ENCODE data around the gene DNAJC11.
"Not testable (repeated sequence)": the region's sequence is repeated elsewhere in the genome, so short reads cannot be mapped to it uniquely, and the experiment has no call there.

DNAJC11 gene

DNA sequence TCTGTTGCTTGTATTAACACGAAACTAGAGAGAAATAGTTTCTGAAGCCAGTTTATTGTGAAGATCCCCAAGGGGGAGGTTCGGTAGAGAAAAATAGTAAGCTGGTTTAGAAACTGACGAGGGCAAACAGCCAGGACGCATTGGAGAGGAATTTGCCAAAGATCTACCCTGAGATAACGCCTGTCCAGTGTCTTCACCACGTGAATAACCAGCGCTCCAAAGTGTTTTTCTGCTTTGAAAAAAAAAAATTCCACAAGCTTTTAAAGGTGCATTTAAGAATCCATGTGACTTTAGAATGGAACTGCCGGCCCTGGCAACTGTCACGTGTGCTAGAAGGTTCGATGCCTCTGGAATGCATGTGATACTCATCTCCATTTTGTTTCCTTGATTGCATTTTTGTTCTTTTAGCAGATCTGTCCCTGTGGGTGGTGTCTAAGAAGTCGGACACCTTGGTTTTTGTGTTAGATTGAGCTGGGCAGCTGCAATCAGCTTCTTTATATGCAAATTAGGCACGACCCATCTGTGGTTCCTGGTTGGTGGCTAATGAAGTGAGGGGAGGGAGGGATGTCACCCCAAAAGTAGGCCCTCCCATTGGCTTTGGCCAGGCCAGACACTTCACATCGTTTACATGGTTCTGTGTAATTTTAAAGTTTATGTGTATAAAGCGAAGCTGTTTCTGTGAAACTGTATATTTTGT, 78.2 kb downstream of the DNAJC11 start:
- DNase-seq: no peak

DNA sequence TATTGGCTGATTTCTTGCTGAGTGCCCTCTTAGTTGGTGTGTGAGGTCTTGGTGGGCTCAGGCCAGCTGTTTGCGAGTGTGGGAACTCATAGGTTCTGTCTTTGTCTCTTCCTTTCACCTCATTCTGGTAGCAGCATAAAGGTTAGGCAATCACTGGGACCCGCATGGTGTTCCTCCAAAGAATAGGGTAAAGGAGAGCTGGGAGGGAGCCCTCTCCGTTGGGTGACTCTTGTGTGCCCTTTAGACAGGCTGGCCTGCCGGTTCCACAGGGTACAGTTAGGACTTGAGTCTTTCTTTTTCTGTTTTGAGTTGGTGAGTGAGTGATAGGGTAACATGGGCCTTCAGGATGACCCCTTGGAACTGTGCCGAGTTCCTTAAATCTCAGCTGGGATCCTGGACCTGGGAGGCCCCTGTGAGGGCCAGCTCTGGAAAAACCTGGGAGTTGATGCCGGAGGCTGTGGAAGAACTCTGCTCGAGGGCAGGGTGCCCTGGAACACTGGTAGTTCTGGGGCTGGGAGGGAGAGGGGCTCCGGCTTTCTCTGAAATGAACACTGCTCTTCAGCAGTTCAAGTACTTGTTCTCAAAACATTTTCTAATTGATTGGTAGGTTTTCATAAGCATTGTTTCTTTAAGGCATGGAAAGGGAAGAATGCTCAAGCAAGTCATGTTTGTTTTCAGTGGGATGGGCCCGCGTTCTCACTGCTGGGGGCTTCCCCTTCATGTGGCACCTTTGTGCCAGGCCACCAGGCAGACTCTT, 79.0 kb downstream of the DNAJC11 start:
- DNase-seq: no peak

DNA sequence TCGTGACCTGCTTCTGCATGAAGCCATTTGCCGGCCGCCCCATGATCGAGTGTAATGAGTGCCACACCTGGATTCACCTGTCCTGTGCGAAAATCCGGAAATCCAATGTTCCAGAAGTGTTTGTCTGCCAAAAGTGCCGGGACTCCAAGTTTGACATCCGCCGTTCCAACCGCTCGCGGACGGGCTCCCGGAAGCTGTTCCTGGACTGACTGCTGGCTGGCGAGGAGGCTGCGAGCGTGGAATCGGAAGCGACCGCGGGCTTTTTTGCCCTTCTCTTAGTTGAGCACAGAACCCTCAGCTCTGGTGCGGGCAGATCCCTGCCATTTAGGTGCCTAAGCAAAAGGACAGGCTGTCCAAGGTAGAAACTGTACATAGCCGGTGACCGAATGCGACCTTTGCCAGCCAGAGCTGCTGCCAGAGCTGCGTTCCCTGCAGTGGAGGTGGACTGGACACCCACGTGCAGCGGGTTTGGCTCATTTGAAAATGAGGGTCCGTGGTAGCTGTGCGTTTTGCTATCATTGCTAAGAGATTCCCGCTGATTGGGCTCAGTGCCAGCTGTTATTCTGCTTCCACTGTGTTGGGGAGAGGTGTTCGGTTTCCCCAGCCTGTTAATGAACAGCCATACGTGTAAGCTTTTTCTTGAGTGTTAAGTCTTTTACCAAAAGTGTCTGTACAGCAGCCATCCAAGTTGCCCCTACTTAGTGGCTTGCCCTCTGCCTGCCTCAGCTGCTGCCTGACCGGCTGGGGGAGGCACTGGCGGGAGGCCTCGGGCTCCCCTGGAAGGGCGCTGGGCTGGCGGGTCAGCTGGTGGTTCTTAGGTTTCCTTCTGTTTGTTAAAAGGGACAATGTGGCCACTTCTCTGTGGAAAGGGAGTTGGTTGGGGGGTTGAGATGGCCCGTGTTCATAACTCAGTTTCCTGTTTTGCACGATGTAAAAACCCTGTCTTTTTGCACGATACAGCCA, 79.9 kb downstream of the DNAJC11 start:
- DNase-seq: no peak

DNA sequence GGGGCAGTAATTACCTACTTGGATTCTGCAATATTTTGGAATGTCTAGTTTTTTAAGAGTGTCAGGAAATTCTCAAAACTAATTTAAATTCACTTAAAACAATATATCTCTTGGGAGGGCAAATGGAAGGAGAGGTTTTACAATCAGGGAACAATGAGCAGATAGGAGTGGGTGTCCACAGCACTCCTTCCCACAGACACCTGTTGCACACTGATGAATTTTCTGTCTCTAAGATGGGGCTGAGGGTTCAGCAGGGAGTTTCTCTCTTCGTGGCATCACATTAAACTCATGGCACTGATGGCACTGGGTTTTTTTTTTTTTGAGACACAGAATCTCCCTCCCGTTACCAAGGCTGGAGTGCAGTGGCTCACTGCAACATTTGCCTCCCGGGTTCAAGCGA, 82.6 kb downstream of the DNAJC11 start:
- DNase-seq: no peak

DNA sequence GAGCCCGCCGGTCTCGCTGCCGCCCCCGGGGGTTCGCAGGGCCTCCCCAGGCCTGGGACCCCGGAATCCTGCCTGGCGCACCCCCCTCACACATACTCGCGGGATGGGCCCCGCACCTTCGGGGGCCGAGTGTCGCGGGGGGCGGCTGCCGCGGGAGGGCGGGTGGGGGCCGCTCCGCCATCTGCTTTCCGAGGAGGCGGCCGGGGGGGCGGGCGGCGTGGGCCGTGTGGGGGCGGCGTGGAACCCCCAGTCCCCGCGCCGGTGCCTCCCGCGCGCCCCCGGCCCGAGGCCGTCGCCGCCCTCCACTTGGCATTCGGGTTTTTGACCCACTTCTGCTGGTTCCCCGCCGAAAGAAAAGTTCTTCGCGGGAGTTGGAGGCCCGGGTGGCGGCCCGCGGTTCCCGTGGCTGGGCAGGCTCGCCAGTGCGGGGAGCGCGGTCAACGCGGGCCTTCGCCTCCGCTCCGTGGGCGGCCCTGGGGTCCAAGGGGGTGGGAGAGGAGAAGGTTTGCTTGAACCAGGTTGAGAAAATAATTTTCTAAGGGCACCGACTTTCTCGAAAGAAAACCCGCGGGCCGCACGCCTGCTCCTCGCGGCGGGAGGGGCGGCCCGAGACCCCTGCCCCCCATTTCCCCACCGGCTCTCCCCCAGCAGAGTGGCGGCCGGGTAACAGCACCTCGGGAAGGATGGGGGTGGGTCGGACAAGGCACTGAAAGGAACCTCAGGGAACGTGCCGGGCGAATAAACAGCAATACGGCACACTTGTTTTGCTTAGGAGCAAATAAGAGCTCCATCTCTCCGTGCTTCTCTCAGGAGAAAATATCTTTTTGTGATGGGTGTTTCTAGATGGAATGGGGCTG, 86.5 kb downstream of the DNAJC11 start:
- DNase-seq: no peak

DNA sequence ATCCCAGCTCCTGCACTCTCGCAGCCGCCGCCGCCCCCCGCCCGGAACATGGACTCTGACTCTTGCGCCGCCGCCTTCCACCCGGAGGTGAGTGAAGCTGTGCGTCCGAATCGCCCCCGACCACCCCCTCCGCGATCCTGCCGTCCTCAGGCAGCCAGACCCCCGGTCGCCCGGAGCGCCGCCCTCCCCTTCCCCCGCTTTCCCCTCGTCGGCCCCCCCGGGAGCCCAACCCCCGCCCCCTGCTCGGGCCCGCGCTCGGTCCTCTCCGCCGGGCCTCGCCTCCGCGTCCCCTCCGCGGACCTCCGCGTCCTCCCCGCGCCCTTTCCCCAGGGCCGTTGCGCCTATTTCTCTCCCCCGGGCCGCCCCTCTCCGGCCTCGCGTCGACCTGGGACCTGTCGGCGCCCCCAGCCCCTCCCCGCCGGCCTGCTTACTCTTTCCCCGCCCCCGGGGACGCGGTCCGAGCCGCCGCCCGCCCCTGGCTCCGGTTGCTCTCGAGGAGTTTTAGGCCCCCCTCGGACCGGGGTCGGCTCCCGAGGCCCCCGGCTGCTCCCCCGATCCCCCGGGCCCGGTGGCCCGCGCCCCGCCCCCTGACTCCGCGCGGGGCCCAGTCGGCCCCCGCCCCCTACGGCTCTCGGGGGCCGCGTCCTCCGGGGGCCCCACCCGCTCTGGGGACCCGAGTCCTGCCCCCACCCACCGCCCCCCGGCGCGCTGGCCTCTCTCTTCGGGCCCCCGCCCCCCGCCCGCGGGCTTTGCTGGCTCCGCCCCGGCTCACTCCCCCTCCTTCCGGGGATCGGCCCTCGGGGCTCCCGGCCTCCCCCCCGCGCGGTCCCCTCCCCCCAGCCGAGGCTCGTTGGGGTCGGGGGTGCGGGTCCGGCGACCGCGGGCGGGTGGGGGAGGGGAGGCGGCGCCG, 87.3 kb downstream of the DNAJC11 start:
- DNase-seq: no peak

DNA sequence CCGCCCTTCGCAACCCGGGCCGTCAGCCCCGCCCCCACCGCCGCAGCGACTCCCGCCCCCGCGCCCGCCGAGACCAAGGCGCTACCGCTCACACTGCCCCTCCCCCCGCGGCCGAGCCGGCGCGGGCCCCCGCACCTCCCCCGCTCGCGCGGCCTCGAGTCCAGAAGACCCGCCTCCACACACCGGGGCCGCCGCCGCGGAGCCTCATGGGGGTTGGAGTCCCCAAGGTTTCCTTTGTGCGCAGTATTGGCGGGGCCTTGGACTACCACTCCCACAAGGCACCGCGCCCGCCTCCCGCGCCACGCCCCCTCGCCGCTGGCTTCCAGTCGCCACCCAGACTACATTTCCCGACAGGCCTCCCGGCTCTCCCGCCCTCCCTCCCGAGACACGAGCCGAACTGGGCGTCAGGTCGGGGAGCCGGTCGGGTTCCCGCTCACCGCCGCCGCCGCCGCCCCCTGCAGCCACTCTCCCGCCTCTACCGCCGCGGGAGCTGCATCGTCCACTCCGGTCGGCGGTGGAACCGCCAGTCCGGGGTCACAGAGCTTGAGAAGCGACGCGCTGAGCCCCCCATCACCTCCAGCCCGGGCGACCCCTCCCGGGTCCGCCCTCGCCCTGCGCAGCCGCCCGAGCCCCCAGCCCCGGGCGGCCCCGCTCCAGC, 88.1 kb downstream of the DNAJC11 start, which contains the start of gene PHF13:
Gene PHF13 (plus strand): TSS at position 371 of the 658 bp plus-strand sequence. CDS start 336 bp downstream, outside the sequence.
- DNase-seq: peak; percentile 90

DNA sequence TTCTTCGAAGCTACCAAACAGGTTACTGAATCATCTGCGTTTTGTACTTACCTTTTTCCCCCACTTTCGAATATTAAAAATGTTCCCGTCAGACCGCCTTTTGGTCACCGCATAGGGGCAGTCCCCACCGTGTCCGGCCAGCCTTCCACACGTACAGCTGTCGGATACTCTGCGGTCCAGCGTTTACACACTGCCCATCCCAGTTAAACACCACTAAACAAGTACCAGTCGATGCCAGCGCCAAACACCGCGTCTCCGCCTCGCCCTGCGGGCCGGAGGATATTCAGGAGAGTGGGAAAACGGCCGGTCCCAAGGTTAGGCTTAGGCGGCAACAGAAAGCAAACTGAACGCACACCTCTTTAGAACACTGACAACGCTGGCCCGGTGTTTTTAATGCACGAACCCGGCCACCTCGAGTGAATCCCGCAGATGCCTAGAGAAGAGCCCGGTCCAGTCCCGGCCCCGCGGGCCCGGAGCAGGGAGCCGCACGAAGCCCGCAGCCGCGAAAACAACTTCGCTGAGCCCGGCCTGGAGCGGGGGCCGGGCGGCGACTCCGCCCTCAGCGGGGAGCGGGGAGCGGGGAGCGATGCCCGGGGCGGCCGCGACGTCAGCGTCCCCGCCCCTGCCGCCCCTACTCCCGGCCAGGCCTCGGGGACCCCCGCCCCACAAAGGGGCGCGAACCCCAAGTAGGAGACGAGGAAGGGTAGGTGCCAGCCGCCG, 88.8 kb downstream of the DNAJC11 start:
- peak; percentile 53 for DNase-seq

DNA sequence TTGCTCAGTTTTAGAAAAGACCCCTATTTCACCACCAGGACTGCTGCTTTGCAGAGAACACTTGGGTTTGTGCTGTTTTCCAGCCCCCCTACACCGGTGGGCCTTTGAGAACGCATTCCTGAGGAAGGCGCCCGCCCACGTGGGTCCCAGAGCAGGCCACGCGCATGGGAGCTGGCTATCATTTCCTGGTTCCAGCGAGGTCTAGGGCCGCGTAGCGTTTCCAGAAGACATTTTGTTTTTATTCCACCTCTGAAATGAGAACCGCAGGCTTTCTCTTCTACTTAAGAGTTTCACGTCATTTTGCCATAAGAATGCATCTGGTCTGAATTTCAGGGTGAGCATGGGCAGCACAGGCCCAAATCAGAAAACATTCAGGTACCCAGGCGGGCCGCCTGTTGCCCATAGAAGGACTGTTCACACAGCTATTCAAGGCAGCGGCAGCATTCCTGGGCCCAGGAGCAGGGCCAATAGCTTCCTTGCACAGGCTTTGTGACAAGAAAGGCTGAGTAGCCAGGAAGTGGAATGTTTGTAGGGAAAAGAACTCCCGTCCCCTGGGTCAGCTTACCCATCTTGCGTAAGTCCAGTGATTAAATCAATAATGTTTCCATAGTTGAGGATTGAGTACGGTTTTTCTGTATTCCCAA, 97.6 kb downstream of the DNAJC11 start:
- DNase-seq: no peak

DNA sequence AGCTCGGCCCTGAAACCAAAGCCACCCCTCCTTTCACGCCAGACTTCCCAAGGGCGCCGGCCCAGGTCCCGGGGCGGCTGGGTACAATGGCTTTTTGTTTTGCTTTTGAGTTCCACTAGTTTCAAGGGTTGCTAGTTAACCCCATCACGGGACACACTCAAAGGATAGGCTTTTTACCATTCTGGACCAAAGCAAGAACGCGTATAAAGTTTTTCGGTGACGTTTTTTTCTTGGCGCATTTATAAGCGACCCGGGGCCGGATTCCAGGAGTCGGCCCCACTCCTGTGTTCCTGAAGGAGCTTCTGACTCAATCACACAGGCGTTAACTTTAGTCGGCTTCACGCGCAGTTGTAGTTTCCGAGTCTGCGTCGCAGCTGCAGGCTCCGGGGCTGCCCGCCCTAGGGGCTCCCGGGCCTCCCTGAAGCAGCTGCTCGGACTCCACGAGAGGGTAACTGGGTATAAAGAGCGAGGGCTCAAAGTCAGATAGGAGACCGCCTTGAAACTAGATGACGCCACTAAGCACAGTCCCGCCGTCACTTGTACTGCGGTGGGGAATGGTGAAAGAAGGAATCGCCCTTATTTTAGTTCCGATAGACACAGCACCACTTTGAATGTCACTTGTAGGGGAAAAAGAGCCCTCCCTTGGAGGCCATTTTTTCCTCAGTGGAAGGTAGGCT, 98.2 kb downstream of the DNAJC11 start:
- DNase-seq: no peak

DNA sequence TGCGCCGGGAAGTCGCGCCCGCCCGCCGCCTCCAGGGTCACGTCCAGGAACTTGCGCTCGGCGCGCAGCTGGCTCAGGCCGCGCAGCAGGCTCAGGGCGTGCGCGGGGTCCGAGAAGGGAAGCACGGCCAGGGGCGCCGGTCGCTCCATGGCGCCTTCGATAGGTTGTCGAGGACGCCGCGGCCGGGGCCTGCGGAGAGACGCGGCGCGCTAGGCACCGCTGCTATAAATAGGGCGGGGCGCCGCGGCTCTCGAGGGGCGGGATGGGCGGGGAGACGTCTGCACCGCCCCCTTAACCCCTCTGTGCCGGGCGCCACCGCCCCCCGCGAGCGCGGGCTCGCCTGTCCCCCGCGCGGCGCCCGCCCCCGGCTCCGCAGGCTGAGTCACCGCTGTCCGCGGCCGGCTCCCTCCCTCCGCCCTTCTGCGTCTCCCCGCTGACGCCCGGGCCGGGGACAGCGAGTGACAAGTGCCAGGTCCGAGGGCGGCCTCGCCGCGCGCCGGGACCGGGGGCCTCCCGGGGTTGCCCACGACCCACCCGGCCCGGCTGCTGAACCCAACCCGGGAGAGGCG, 98.9 kb downstream of the DNAJC11 start, which contains the start of gene KLHL21:
Gene KLHL21 (minus strand): TSS at position 201 of the 569 bp plus-strand sequence. CDS start 52 bp downstream, at position 149.
- peak; percentile 8 for DNase-seq

DNA sequence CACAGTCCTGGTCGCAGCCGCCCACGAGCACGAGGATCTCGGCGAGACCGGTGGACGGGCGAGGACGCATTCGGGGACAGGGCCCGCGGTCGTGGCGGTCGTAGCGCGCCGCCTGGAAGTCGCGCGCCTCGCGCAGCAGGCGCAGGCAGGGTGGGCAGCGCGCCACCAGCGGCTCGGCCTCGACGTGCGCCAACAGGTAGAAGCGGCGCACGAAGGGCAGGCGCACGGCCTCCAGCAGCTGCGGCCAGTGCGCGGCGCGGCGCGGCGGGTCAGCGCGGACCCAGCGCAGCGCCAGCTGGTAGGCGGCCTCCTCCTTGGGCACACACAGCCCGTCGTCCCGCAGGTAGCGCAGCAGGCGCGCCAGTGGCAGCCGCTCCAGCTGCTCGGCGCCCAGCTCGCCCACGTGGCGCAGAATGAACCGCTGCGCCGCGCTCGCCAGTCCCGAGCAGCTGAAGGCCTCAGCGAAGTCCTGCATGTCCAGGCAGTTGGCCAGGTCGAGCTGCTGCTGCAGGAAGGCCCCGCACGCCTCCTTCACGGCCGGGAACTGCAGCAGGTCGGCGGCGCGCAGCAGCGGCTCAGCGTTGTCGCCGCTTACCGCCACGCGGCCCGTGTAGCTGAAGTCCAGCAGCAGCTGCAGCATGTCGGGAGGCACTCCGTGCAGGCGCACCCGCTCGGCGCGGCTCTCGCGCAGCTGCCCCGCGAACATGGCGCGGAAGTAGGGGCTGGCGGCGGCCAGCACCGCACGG, 99.5 kb downstream of the DNAJC11 start:
- DNase-seq: no peak

DNA sequence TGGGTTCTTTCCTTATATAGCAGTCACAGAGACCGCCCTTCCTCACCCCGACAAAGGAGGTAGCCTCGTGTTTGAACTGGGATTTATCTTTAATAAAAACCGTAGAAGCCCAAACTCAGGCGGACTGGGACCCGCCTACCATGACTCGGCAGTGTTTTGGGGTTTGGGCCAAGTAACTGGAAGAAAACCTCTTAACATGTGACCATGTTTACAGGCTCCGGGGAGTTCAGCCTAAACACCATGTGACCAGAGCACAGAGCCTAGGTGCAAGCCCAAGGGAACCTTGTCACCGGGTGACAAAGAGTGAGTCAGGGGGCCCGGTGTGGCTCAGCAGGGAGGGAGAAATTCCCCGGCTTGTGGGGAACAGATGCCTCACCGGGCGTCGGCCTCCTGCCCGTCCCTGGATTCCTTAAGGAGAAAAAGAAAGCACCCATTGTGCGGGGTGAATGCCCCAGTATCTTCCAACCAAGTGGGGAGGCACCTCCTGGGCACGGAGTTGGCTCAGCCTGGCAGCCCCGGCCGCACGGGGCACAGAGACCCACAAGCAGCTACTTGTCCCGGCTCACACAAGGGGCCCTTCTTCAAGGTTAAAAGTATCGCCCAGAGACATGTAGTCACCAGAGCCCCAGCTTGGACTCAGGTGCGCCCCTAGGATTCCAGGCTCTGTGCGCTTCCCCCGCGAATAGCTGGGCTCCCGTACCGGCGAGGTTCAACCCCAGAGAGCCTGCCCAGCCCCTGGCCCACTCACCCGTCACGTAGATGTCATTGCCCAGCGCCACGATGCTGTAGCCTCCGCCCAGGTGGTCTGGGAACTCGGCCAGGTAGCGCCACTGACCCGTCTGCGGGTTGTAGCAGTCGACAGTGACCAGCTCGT, 100.3 kb downstream of the DNAJC11 start:
- DNase-seq: no peak

DNA sequence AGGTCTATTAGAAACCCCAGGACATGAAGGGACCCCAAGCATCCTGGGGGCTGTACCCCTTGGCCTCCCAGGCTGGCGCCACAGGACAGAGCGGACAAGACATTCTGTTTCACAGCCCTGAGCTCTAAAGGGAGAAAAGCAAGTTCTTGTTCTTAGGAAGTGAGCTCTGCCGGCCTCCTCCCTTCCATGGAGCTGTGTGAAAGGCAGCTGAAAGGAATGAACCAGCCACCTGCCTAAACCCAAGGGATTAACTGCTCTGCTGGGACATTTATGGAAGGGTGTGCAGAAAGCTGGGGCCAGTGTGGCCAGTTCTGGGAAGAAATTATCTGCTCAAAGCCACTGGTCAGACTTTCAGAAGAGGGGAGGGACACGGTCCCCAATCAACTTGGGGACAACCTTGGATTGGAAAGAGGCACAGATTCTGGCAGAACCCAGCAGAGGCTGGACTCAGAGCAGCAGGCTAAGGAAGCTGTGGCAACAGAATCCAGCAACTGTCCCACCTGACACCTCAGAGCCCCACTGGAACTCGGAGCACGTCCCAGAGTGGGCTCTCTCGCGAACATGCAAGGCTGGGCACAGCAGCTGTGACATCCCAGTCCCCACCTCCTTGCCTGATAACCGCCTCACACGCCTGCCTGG, 101.1 kb downstream of the DNAJC11 start:
- no peak for DNase-seq

DNA sequence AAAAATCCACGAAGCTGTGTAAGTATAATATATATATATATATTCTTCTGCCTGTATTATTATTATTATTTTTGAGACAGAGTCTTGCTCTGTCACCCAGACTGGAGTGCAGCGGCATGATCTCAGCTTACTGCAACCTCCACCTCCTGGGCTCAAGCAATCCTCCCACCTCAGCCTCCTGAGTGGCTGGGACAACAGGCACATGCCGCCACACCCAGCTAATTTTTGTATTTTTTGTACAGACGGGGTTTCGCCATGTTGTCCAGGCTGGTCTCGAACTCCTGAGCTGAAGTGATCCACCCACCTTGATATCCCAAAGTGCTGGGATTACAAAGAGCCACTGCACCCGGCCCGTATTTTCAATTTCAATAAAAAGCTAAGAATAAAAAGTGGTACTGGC, 101.6 kb downstream of the DNAJC11 start:
- DNase-seq: not testable (repeated sequence)
